RWPE1 (cell line): Measurements from ENCODE around the gene CARMIL1.

Experiments used
- CTCF ChIA-PET: fragments of 350-600 bp; sonication (Branson Sonifier 250); formaldehyde crosslinking; extraction: SDS; loops from one replicate; lab custom pipeline; 2021; lab: Yijun Ruan, JAX
- POLR2A ChIA-PET: fragments of 400-600 bp; formaldehyde crosslinking; extraction: SDS; loops from one replicate; lab custom pipeline; 2020; ENCODE audit warnings: antibody characterized with exemption; ENCODE audit not compliant: low non-redundant PET; lab: Yijun Ruan, JAX
- DNase-seq: peaks from one replicate; pipeline ENCODE4 v3.0.0; 2012; ENCODE audit warnings: low spot score
- H3K27ac ChIP-seq: fragments of 450-650 bp; 2 replicates; pipeline ENCODE4 v1.5.1; 2017
- CTCF ChIP-seq: fragments of 450-650 bp; conservative IDR thresholded peaks from 2 replicates; pipeline ENCODE4 v1.5.1; 2017; ENCODE audit warnings: low read depth, mild to moderate bottlenecking

Gene CARMIL1

GRCh38 chr6:25669413-25669812, 390.2 kb downstream of the CARMIL1 start:
- DNase-seq = no peak
- ChIA-PET POLR2A (no interaction called here), CTCF (no interaction called here)
- no peak for TF ChIP-seq CTCF
- H3K27ac ChIP-seq = no peak overlapping the region
